Activated CD4-positive, alpha-beta memory T cell treated with anti-CD3 and anti-CD28 coated beads for 36 hours (primary cell): ENCODE data around the gene NCOR1. TPM values are rescaled to one million over a fixed set of nuclear protein-coding genes. Genes with fewer than 3 reads are reported as not detected.
A peak's percentile ranks its signal among the peaks of the same experiment; 100 is the strongest.
"Not testable (repeated sequence)": the region's sequence is repeated elsewhere in the genome, so short reads cannot be mapped to it uniquely, and the experiment has no call there.

ENCODE experiments used
- CTCF ChIA-PET: fragments of 350-600 bp; sonication (Branson Sonifier 250); formaldehyde crosslinking; loops from one replicate; lab custom pipeline; 2021; ENCODE audit warnings: antibody characterized with exemption, inconsistent platforms; lab: Charles Lee
- POLR2A ChIA-PET: fragments of 350-600 bp; sonication (Branson Sonifier 250); formaldehyde crosslinking; loops from one replicate; lab custom pipeline; 2021; ENCODE audit warnings: antibody characterized with exemption; lab: Charles Lee
- DNase-seq: peaks from one replicate; pipeline ENCODE4 v3.0.0-alpha.2; 2020
- H3K27ac Mint-ChIP-seq: one replicate; pipeline ENCODE4 v1.8.0; 2021; ENCODE audit warnings: mixed read lengths
- H3K27me3 Mint-ChIP-seq: one replicate; pipeline ENCODE4 v1.8.0; 2021; ENCODE audit warnings: mixed read lengths
- H3K36me3 Mint-ChIP-seq: one replicate; pipeline ENCODE4 v1.8.0; 2021; ENCODE audit warnings: mixed read lengths
- H3K4me1 Mint-ChIP-seq: one replicate; pipeline ENCODE4 v1.8.0; 2021; ENCODE audit warnings: low read depth, mixed read lengths
- H3K4me3 Mint-ChIP-seq: one replicate; pipeline ENCODE4 v1.8.0; 2021; ENCODE audit warnings: mild to moderate bottlenecking, mixed read lengths
- H3K9me3 Mint-ChIP-seq: one replicate; pipeline ENCODE4 v1.8.0; 2021; ENCODE audit warnings: mixed read lengths
- intact Hi-C: fragments of 100-400 bp; cut with micrococcal nuclease; formaldehyde crosslinking; loops from one replicate; pipeline ENCODE4 v1.15.1; 2023
- total RNA-seq, 2 experiments: library from RNA; stranded (reverse); gene quantifications; one replicate each; pipeline ENCODE4 v1.2.3, GENCODE V29; 2021

The NCOR1 gene
- total RNA-seq, 2 experiments from 2014 or later: 104 to 112 TPM

DNA sequence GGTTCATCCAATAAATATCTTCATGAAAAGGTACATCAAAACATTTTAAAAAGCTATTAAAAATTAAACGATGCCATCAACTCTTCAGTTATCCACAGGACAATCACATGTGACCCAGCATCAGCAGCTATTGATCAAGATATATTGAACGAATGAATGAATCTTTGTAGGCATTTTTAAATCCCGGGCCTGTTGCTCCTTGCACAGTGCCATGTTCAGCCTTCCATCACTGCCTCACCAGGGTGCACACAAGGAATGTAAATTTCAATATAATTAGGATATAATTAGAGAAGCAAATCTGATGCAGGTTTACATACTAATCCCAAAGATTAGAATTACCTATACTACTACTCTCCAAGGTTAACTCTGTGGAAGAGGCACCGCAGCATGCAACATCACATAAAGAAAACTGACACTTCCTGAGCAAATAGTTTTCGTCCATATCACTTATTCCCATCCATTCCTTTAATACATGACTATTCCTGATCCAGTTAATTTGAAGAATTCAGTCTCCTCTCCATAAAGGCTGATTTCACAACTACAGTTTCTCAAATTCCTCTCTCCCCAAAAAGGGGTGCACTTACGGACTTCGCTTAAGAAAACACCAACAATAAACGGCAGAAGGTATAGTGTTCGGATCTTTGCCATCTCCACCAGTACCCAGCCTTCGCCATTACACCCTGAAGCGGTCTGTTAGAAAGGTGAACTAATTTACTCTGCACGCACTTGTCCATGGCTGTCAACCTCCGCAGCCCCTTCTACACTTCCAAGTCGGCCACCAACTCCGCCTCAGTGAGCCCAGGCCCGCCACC, 938 bp downstream of the NCOR1 start:
- peak overlapping the region; percentile 74 for H3K27ac Mint-ChIP-seq
- H3K4me3 Mint-ChIP-seq: peak overlapping the region; percentile 85
- intact Hi-C loops: loop anchor here (2.0 to 10.0 kb wide), 5 partner anchors 166 to 223 kb away; partner anchors contain the start of genes TRPV2, TTC19, UBB and ZSWIM7
- ChIA-PET CTCF (interaction anchor here (1.6 kb wide), 1 partner anchor 72 kb away, joined by 5 read pairs; no protein-coding TSS in a partner anchor), POLR2A (no interaction called here)
- no peak for DNase-seq
- H3K36me3 Mint-ChIP-seq: no peaks in the 10 kb centered on the region
- peaks cover 40% of the 10 kb centered on the region for H3K4me1 Mint-ChIP-seq
- H3K27me3 Mint-ChIP-seq: no peaks in the 10 kb centered on the region
- H3K9me3 Mint-ChIP-seq: no peaks in the 10 kb centered on the region

DNA sequence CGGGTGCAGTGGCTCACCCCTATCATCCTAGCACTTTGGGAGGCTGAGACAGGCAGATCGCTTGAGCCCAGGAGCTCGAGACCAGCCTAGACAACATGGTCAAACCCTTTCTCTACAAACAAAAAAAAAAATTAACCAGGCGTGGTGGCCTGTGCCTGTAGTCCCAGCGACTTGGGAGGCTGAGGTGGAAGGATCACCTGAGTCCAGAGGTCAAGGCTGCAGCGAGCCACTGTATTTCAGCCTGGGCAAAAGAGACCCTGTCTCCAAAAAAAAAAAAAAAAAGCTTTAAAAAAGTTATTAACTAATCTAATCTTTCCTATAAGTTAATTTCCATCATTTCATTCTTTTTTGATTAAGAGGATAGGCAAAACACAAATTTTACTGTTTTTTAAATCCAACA, 2.5 kb downstream of the NCOR1 start:
- CTCF ChIA-PET: no interaction called here

DNA sequence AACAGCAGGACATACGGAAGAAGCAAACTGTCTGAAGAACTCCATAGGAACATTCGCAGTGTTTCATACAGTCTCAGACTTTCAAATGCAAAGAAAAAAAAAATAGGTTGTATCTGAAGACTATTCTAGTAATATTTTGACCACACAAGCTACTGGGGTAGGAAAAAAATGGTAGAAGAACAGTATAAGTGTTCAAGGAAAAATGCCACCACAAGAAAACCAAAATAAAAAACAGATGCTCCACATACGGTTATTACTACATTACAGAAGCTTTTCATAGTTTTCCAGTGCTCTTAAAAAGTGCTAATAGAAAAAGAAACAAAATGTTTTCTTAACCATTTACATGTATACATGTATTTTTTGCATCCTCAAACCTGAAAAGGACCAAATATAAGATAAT, 3.7 kb downstream of the NCOR1 start:
- POLR2A ChIA-PET: interaction anchor here (0.6 kb wide), 1 partner anchor 1625 kb away, joined by 4 read pairs; no protein-coding TSS in a partner anchor
- Mint-ChIP-seq H3K36me3 (no peaks in the 10 kb centered on the region), H3K27me3 (no peaks in the 10 kb centered on the region), H3K4me1 (peaks cover 34% of the 10 kb centered on the region), H3K9me3 (no peaks in the 10 kb centered on the region), H3K4me3 (no peak overlapping the region), H3K27ac (no peak overlapping the region)
- no peak for DNase-seq
- intact Hi-C loops: loop anchor here (10.0 kb wide), 1 partner anchor 187 kb away; no protein-coding TSS in a partner anchor
- CTCF ChIA-PET: no interaction called here

More for the DNA sequence above, 2.5 kb downstream of the NCOR1 start:
- no peaks in the 10 kb centered on the region for H3K9me3 Mint-ChIP-seq
- DNase-seq: no peak
- H3K4me3 Mint-ChIP-seq: no peak overlapping the region
- H3K27ac Mint-ChIP-seq: no peak overlapping the region
- H3K27me3 Mint-ChIP-seq: no peaks in the 10 kb centered on the region
- H3K36me3 Mint-ChIP-seq: no peaks in the 10 kb centered on the region
- H3K4me1 Mint-ChIP-seq: peaks cover 37% of the 10 kb centered on the region
- POLR2A ChIA-PET: interaction anchor here (0.5 to 0.6 kb wide), 3 partner anchors 10 to 664 kb away, joined by 3 to 4 read pairs (median 4); no protein-coding TSS in a partner anchor
- intact Hi-C loops: loop anchor here (10.0 kb wide), 1 partner anchor 188 kb away; no protein-coding TSS in a partner anchor

DNA sequence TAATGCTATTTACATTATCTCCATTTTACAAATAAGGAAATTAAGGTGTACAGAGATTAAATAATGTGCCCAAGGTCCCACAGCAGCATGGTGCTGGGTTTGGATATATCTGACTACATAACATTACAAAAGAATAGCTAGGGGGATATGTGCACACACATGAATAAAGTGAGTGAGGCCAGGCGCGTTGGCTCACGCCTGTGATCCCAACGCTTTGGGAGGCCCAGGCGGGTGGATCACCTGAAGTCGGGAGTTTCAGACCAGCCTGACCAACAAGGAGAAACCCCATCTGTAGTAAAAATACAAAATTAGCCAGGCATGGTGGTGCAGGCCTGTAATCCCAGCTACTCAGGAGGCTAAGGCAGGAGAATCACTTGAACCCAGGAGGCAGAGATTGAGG, 10.6 kb downstream of the NCOR1 start:
- H3K9me3 Mint-ChIP-seq, H3K4me3 Mint-ChIP-seq, H3K36me3 Mint-ChIP-seq, POLR2A ChIA-PET, DNase-seq, intact Hi-C loops, H3K27me3 Mint-ChIP-seq, CTCF ChIA-PET: not testable (repeated sequence)
- peak overlapping the region; percentile 52 for H3K27ac Mint-ChIP-seq
- H3K4me1 Mint-ChIP-seq: peaks cover 52% of the 10 kb centered on the region

DNA sequence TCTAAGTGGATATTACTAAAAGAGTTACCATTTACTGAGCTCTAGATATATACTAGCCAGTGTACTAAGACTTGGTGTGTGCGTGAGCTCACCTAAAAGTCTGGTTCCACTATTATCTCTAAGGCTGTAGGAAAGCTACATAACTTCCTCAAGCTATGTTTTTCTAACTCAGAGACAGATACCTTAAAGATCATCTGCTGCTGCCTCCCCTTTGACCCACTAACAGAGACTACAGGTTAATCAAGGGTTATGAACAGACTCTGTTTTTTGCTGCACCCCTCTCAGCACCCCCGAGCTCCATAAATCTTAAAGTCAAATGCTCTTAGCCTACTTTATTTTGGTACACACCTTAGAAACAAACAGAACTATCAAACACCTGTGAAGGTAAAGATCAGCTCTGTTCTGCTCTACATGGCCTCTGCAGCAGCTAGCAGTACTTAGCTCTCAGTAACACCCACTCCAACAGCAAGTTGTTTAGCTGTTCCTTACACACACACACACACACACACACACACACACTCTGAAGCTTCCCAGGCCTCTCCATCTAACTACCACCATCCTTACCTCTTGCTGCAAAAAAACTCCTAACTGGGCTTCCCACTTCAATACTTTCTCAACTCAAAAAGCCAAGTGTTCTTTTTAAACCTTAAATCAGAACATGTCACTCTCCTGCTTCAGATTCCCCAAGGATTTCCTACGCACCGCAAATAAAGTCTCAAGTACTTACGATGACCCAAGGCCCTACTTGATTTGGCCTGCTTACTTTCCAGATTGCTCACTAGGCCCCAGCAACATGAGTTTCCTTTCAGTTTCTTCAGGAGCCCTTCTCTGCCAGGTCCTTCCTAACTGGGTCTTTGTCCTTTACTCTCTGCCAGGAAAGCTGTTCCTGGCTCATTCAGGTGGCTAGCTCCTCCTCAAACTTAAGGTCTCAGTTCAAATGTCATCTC, 12.5 kb downstream of the NCOR1 start:
- H3K36me3 Mint-ChIP-seq, H3K4me3 Mint-ChIP-seq, H3K9me3 Mint-ChIP-seq, H3K27me3 Mint-ChIP-seq, intact Hi-C loops, DNase-seq, CTCF ChIA-PET: not testable (repeated sequence)
- Mint-ChIP-seq H3K27ac (peak overlapping the region; percentile 60), H3K4me1 (peaks cover 60% of the 10 kb centered on the region)
- POLR2A ChIA-PET: interaction anchor here (0.6 kb wide), 1 partner anchor 243 kb away, joined by 3 read pairs; no protein-coding TSS in a partner anchor

DNA sequence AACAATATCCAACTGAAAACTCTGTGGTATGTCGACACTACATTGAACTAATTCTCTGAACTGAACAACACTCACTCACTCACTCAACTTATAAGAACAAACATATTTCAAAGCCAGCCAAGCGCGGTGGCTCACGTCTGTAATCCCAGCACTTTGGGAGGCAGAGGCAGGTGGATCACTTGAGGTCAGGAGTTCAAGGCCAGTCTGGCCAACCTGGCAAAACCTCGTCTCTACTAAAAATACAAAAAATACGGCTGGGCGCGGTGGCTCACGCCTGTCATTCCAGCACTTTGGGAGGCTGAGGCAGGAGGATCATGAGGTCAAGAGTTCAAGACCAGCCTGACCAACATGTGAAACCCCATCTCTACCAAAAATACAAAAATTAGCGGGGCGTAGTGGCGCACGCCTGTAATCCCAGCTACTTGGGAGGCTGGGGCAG, 13.6 kb downstream of the NCOR1 start:
- H3K9me3 Mint-ChIP-seq, H3K36me3 Mint-ChIP-seq, intact Hi-C loops, H3K4me3 Mint-ChIP-seq, CTCF ChIA-PET, H3K27me3 Mint-ChIP-seq, H3K27ac Mint-ChIP-seq, DNase-seq: not testable (repeated sequence)
- peaks cover 58% of the 10 kb centered on the region for H3K4me1 Mint-ChIP-seq
- POLR2A ChIA-PET: interaction anchor here (0.6 kb wide), 1 partner anchor 11 kb away, joined by 3 read pairs; no protein-coding TSS in a partner anchor

DNA sequence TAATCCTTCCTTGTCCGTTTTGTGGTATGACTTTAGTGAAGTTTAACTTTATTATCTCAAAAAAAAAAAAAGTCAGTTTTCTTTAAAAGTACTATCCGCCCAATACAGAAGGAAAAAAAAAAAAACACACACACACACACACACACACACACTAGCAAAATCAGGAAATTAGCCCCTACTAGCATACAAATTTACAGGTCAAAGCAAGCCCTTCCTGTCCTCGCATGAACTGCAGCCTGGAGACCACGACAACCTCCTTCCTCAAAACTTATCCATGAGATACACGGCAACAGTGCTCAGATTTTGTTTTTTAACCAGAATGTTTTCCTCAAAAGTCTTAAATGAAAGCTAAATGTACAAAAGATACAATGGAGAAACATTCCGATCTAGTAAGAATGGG, 16.2 kb downstream of the NCOR1 start:
- Mint-ChIP-seq H3K36me3 (peaks cover 15% of the 10 kb centered on the region), H3K27me3 (no peaks in the 10 kb centered on the region), H3K4me3 (no peak overlapping the region), H3K4me1 (peaks cover 54% of the 10 kb centered on the region), H3K9me3 (no peaks in the 10 kb centered on the region), H3K27ac (peak overlapping the region; percentile 39)
- ChIA-PET POLR2A (no interaction called here), CTCF (no interaction called here)
- intact Hi-C loops: no loop called here
- no peak for DNase-seq

DNA sequence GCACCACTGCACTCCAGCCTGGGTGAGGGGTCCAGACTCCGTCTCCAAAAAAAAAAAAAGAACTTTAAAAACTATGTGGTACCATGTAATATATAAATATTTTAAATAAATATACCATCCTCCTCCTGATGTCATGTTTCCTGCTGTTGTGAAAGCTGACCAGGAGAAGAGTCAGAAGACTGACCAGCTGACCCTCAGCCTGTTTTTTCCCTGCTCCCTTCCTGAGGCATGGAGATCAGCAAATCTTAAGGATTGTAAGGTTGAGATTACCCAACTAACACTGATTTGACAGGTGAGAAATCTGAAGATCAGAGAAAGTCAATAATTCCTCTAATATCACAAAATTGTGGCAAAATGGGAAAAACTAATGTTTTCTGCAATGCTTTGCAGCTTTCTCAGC, 18.1 kb downstream of the NCOR1 start:
- no peak overlapping the region for H3K4me3 Mint-ChIP-seq
- H3K27me3 Mint-ChIP-seq: no peaks in the 10 kb centered on the region
- H3K4me1 Mint-ChIP-seq: peaks cover 44% of the 10 kb centered on the region
- ChIA-PET CTCF (no interaction called here), POLR2A (no interaction called here)
- no peaks in the 10 kb centered on the region for H3K9me3 Mint-ChIP-seq
- intact Hi-C loops: no loop called here
- no peak for DNase-seq
- H3K36me3 Mint-ChIP-seq: peaks cover 25% of the 10 kb centered on the region
- H3K27ac Mint-ChIP-seq: no peak overlapping the region

DNA sequence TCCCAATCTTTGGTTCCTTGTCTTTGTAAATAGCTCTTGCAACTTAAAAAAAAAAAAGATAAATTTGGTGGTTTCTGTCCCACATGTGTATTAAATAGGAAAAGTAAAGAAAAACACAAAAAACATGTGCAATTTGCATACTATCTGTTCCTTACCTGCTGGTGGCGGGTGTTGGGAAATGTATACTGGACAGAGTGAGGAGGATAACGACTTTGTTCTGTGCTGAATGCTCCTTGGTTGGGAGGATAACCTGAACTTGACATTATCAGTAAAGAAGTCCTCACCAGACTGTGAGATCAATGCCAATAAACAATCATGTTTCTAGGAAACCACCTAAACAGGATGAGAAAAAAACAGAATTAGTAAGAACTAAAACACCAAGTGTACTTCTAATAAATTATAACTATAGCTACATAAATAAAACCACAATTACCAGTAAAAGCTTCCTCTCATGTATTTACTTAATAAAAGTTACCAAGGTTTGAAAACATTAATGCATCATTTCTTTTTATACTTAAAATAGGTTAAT, 21.0 kb downstream of the NCOR1 start:
- POLR2A ChIA-PET: not testable (repeated sequence)

DNA sequence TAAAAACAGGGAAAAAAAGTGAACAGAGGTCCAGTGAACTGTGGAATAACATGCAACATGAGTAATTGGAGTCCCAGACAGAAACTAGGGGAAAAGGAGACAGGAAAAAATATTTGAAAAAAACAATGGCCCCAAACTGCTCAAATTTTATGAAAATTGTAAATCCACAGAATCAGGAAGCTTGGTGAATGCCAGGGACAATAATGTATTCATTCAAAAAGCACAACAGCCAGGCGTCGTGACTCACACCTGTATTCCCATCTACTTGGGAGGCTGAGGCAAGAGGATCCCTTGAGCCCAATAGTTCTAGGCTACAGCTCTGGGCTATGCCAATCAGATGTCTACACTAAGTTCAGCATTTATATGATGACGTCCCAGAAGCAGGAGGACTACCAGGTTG, 23.7 kb downstream of the NCOR1 start:
- DNase-seq: no peak
- Mint-ChIP-seq H3K4me3 (no peak overlapping the region), H3K36me3 (peaks cover 30% of the 10 kb centered on the region), H3K4me1 (peaks cover 24% of the 10 kb centered on the region), H3K27me3 (no peaks in the 10 kb centered on the region), H3K9me3 (no peaks in the 10 kb centered on the region), H3K27ac (no peak overlapping the region)
- intact Hi-C loops: no loop called here
- POLR2A ChIA-PET: no interaction called here
- CTCF ChIA-PET: no interaction called here

More for the DNA sequence above, 21.0 kb downstream of the NCOR1 start:
- DNase-seq, CTCF ChIA-PET, intact Hi-C loops, H3K9me3 Mint-ChIP-seq, H3K27me3 Mint-ChIP-seq, H3K4me3 Mint-ChIP-seq: not testable (repeated sequence)
- Mint-ChIP-seq H3K27ac (peak overlapping the region; percentile 75), H3K4me1 (peaks cover 28% of the 10 kb centered on the region), H3K36me3 (peaks cover 35% of the 10 kb centered on the region)

DNA sequence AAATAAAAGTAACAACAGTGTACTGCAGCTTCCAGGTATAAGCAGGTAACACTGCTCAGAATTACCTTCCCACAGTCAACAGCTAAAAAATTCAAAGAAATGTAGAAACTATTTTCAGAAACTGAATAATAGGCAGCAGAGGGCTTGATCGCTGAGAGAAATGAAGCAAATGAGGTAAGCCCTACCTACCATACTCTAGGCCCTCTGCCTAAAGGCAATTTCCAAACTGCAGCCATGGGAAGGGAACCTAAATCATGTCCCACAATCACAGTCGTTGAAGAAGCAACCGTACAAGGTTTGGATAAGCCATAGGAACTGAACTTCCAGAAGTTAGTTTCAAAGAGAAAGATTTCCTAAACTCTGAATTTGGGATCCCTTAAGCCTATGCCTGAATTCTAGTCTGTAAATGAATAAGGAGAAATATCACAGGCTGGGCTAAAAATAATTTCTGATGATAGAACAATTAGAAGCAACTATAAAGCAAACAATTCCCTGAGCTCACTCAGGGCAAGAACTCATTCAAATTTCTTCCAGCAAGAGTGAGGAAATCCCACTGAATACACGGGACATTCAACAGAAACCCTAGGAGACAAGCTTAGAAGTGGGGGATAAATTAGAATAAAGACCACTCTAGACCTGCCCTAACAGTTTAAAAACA, 24.5 kb downstream of the NCOR1 start:
- Mint-ChIP-seq H3K27me3 (no peaks in the 10 kb centered on the region), H3K9me3 (no peaks in the 10 kb centered on the region), H3K36me3 (peaks cover 33% of the 10 kb centered on the region), H3K4me1 (peaks cover 24% of the 10 kb centered on the region), H3K27ac (no peak overlapping the region), H3K4me3 (no peak overlapping the region)
- ChIA-PET POLR2A (no interaction called here), CTCF (no interaction called here)
- no peak for DNase-seq
- intact Hi-C loops: no loop called here
